ENCODE measurements around the gene FN3K.

FN3K gene

DNA sequence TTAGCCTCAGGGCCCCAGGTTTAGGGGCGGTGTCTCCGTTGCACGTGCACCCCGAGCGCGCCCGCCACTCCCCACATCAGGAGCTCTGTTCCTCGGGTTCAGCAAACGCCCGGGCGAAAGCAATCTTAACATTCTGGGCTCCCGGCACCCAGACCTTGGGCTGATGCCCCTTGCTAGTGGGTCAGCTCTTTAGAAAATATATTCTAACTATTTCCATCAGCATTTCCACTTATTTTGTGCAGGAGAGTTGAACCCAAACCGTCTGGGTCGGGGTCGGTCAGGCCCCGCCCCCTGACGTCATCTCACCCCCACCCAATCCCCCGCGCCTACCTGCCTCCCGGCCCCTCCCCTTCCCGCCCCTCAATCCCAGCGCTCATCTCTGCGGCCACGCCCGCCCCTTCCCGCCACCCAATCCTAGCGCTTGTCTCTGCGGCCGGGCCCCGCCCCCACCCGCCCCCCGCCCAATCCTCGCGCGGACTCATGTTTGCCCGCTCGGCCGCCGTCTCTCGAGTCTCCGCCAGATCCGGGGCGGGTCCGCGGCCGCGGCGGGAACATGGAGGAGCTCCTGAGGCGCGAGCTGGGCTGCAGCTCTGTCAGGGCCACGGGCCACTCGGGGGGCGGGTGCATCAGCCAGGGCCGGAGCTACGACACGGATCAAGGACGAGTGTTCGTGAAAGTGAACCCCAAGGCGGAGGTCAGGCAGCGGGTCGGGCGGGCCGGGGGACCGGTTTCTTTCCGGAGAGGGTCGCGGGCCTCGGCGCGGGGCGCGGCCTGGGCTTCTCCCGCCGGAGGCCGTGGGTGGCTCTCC, 19.0 kb upstream of the FN3K start, which contains the start of gene FN3KRP:
TSS of gene FN3KRP (plus strand) at position 504 of the 808 bp plus-strand sequence. CDS start at position 554, 50 bp downstream.
- H3K36me3 ChIP-seq (ENCODE audit: control insufficient read depth in 2 of 2, insufficient read depth in 1 of 2, low read length in 2 of 2) = peaks cover 24 to 30% of the 10 kb centered on the region in 2 experiments
- no peaks in the 10 kb centered on the region for H3K9me3 ChIP-seq (ENCODE audit: control insufficient read depth, insufficient read depth, low read depth, low read length)
- peak within 1 kb of the TSS; percentile 88 for H3K4me3 ChIP-seq (ENCODE audit: low read depth, low read length)
- H3K27ac ChIP-seq (ENCODE audit: extremely low read depth, low read depth, low read length) = peak within 1 kb of the TSS; percentile 80
- H3K4me1 ChIP-seq (ENCODE audit: control insufficient read depth, insufficient read depth, low read length) = peaks cover 7% of the 10 kb centered on the region; the same call in 1 of the 2 replicates
- ChIA-PET CTCF (interaction anchor here (1.1 kb wide), 1 partner anchor 8 kb away, joined by 3 read pairs; no protein-coding TSS in a partner anchor), POLR2A (interaction anchor here (0.6 to 2.1 kb wide), 15 partner anchors 8 to 469 kb away, joined by 3 to 16 read pairs (median 4); no protein-coding TSS in a partner anchor)
- TF ChIP-seq ZBTB26 (tag by site-specific recombination; optimal IDR thresholded peaks at IDR 0.05) (peak; percentile 93), ZNF473 (tag by site-specific recombination; IDR thresholded peaks at IDR 0.05) (no peak), ZSCAN18 (tag by site-specific recombination; IDR thresholded peaks at IDR 0.05) (no peak), SP3 (tag by site-specific recombination; IDR thresholded peaks at IDR 0.05) (peak; percentile 75), YY1 (tag by site-specific recombination; IDR thresholded peaks at IDR 0.05) (peak; percentile 70; the same call in 1 of the 2 replicates), PATZ1 (tag by site-specific recombination; IDR thresholded peaks at IDR 0.05) (0 out of 2 replicates have a peak, but pooled peaks have one; percentile 34), ZBTB8A (tag by site-specific recombination; IDR thresholded peaks at IDR 0.05) (0 out of 2 replicates have a peak, but pooled peaks have one; percentile 25), ZIC2 (tag by site-specific recombination; IDR thresholded peaks at IDR 0.05) (no peak), KLF9 (tag by site-specific recombination; IDR thresholded peaks at IDR 0.05; ENCODE audit: low read depth) (peak; percentile 51; the same call in 1 of the 2 replicates), ZNF335 (tag by site-specific recombination; conservative IDR thresholded peaks at IDR 0.05) (peak; percentile 90), ZNF202 (tag by site-specific recombination; IDR thresholded peaks at IDR 0.05; ENCODE audit: borderline replicate concordance) (no peak), ZNF23 (tag by site-specific recombination; IDR thresholded peaks at IDR 0.05; ENCODE audit: borderline replicate concordance) (no peak), ZNF610 (tag by site-specific recombination; IDR thresholded peaks at IDR 0.05; ENCODE audit: borderline replicate concordance) (0 out of 2 replicates have a peak, but pooled peaks have one; percentile 20), ZNF701 (tag by site-specific recombination; IDR thresholded peaks at IDR 0.05) (no peak), ZNF239 (tag by site-specific recombination; IDR thresholded peaks at IDR 0.05) (no peak), KLF7 (tag by site-specific recombination; IDR thresholded peaks at IDR 0.05; ENCODE audit: borderline replicate concordance) (0 out of 2 replicates have a peak, but pooled peaks have one; percentile 30)
- TF ChIP-seq, protein P1, sequence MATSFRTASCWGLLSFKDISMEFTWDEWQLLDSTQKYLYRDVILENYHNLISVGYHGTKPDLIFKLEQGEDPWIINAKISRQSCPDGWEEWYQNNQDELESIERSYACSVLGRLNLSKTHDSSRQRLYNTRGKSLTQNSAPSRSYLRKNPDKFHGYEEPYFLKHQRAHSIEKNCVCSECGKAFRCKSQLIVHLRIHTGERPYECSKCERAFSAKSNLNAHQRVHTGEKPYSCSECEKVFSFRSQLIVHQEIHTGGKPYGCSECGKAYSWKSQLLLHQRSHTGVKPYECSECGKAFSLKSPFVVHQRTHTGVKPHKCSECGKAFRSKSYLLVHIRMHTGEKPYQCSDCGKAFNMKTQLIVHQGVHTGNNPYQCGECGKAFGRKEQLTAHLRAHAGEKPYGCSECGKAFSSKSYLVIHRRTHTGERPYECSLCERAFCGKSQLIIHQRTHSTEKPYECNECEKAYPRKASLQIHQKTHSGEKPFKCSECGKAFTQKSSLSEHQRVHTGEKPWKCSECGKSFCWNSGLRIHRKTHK (tag by site-specific recombination; IDR thresholded peaks at IDR 0.05) = no peak
- TF ChIP-seq, protein P2, sequence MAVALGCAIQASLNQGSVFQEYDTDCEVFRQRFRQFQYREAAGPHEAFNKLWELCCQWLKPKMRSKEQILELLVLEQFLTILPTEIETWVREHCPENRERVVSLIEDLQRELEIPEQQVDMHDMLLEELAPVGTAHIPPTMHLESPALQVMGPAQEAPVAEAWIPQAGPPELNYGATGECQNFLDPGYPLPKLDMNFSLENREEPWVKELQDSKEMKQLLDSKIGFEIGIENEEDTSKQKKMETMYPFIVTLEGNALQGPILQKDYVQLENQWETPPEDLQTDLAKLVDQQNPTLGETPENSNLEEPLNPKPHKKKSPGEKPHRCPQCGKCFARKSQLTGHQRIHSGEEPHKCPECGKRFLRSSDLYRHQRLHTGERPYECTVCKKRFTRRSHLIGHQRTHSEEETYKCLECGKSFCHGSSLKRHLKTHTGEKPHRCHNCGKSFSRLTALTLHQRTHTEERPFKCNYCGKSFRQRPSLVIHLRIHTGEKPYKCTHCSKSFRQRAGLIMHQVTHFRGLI (tag by site-specific recombination; IDR thresholded peaks at IDR 0.05) = 0 out of 2 replicates have a peak, but pooled peaks have one; percentile 17
- TF ChIP-seq, protein P3, sequence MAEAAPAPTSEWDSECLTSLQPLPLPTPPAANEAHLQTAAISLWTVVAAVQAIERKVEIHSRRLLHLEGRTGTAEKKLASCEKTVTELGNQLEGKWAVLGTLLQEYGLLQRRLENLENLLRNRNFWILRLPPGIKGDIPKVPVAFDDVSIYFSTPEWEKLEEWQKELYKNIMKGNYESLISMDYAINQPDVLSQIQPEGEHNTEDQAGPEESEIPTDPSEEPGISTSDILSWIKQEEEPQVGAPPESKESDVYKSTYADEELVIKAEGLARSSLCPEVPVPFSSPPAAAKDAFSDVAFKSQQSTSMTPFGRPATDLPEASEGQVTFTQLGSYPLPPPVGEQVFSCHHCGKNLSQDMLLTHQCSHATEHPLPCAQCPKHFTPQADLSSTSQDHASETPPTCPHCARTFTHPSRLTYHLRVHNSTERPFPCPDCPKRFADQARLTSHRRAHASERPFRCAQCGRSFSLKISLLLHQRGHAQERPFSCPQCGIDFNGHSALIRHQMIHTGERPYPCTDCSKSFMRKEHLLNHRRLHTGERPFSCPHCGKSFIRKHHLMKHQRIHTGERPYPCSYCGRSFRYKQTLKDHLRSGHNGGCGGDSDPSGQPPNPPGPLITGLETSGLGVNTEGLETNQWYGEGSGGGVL (tag by site-specific recombination; IDR thresholded peaks at IDR 0.05) = no peak
- TF ChIP-seq, protein P4, sequence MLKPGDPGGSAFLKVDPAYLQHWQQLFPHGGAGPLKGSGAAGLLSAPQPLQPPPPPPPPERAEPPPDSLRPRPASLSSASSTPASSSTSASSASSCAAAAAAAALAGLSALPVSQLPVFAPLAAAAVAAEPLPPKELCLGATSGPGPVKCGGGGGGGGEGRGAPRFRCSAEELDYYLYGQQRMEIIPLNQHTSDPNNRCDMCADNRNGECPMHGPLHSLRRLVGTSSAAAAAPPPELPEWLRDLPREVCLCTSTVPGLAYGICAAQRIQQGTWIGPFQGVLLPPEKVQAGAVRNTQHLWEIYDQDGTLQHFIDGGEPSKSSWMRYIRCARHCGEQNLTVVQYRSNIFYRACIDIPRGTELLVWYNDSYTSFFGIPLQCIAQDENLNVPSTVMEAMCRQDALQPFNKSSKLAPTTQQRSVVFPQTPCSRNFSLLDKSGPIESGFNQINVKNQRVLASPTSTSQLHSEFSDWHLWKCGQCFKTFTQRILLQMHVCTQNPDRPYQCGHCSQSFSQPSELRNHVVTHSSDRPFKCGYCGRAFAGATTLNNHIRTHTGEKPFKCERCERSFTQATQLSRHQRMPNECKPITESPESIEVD (tag by site-specific recombination; IDR thresholded peaks at IDR 0.05) = no peak
- TF ChIP-seq, protein P5, sequence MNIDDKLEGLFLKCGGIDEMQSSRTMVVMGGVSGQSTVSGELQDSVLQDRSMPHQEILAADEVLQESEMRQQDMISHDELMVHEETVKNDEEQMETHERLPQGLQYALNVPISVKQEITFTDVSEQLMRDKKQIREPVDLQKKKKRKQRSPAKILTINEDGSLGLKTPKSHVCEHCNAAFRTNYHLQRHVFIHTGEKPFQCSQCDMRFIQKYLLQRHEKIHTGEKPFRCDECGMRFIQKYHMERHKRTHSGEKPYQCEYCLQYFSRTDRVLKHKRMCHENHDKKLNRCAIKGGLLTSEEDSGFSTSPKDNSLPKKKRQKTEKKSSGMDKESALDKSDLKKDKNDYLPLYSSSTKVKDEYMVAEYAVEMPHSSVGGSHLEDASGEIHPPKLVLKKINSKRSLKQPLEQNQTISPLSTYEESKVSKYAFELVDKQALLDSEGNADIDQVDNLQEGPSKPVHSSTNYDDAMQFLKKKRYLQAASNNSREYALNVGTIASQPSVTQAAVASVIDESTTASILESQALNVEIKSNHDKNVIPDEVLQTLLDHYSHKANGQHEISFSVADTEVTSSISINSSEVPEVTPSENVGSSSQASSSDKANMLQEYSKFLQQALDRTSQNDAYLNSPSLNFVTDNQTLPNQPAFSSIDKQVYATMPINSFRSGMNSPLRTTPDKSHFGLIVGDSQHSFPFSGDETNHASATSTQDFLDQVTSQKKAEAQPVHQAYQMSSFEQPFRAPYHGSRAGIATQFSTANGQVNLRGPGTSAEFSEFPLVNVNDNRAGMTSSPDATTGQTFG (tag by site-specific recombination; IDR thresholded peaks at IDR 0.05; ENCODE audit: borderline replicate concordance) = no peak

Measured in HEK293 (cell line).